Epithelial cell of proximal tubule (primary cell): ENCODE data around the gene MUSTN1. TPM values are rescaled to one million over a fixed set of nuclear protein-coding genes. Genes with fewer than 3 reads are reported as not detected.

Experiments
- DNase-seq: peaks from one replicate; pipeline ENCODE4 v3.0.0-alpha.2; 2011; ENCODE audit warnings: low read depth
- H3K4me3 ChIP-seq: 2 replicates; pipeline ENCODE4 v1.5.1; 2011; ENCODE audit warnings: low read depth, mild to moderate bottlenecking, low read length
- CTCF ChIP-seq: conservative IDR thresholded peaks from 2 replicates; pipeline ENCODE4 v1.5.1; 2012; ENCODE audit warnings: low read depth, mild to moderate bottlenecking, low read length
- total RNA-seq: library from RNA; depleted of rRNA; stranded (reverse); fragments of >200 nt; gene quantifications from 2 replicates; pipeline ENCODE4 v1.2.3, GENCODE V29; 2015

Gene MUSTN1
- total RNA-seq, 1 donor from 2014 or later = not detected

GRCh38 chr3:52809662-52810377 is 25.0 kb downstream of the MUSTN1 start:
- TF ChIP-seq CTCF = no peak
- no peak overlapping the region for H3K4me3 ChIP-seq
- no peak for DNase-seq

- DNase-seq = no peak
- H3K4me3 ChIP-seq = no peak overlapping the region
- no peak for TF ChIP-seq CTCF
Measured at GRCh38 chr3:52809149-52809548, 25.7 kb downstream of the MUSTN1 start.

GRCh38 chr3:52805270-52806039 is 29.4 kb downstream of the MUSTN1 start:
- TF ChIP-seq CTCF = no peak
- H3K4me3 ChIP-seq = no peak overlapping the region
- DNase-seq = no peak

GRCh38 chr3:52801839-52802238 is 33.0 kb downstream of the MUSTN1 start:
- TF ChIP-seq CTCF = no peak
- no peak for DNase-seq
- H3K4me3 ChIP-seq = no peak overlapping the region

- no peak overlapping the region for H3K4me3 ChIP-seq
- no peak for DNase-seq
- TF ChIP-seq CTCF = no peak
Measured at GRCh38 chr3:52800079-52800478, 34.7 kb downstream of the MUSTN1 start.

- TF ChIP-seq CTCF = peak; percentile 68
- no peak for DNase-seq
- no peak overlapping the region for H3K4me3 ChIP-seq
Measured at GRCh38 chr3:52798978-52799476, 35.8 kb downstream of the MUSTN1 start.
